Bone marrow (tissue), 2 donors: Measurements from ENCODE around the gene RAB1B.

Experiments used
- DNase-seq, 2 donors: peaks; one replicate each; lab custom pipeline; 2025; lab: John Stamatoyannopoulos, UW

Gene RAB1B

DNA sequence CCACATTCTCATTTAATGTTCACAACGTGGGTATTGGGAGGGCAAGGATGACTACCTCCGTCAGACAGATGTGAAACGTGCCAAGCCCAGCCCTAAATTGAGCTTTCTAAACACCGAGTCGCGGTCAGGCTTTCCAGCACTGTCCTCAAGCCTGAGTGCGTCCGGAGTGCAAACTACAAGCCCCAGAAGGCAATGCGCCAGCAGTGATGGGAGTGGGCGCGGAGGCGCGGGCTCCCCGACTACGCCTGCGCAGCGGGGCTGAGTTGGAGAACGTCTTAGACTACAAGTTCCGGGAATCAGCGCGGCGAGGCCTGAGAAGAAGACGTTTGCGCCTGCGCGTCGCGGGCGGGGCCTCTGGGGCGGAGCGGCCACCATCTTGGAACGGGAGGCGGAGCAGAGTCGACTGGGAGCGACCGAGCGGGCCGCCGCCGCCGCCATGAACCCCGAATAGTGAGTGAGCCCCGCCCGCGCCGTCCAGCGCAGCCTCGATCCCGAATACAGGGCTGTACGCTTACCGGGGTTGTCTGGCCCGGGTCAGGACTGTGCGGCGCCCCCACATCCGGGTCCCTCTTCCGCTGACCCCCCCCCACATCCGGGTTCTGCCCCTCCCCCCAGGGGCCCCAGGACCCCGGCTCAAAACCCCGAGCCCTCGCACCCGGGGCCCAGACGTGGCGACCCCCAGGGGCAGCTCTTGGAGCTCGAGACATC is at the start of gene RAB1B:
Gene RAB1B (plus strand): TSS at position 396 of the 708 bp plus-strand sequence. CDS start 41 bp downstream, at position 437.
- peak; percentile 97 for DNase-seq

DNA sequence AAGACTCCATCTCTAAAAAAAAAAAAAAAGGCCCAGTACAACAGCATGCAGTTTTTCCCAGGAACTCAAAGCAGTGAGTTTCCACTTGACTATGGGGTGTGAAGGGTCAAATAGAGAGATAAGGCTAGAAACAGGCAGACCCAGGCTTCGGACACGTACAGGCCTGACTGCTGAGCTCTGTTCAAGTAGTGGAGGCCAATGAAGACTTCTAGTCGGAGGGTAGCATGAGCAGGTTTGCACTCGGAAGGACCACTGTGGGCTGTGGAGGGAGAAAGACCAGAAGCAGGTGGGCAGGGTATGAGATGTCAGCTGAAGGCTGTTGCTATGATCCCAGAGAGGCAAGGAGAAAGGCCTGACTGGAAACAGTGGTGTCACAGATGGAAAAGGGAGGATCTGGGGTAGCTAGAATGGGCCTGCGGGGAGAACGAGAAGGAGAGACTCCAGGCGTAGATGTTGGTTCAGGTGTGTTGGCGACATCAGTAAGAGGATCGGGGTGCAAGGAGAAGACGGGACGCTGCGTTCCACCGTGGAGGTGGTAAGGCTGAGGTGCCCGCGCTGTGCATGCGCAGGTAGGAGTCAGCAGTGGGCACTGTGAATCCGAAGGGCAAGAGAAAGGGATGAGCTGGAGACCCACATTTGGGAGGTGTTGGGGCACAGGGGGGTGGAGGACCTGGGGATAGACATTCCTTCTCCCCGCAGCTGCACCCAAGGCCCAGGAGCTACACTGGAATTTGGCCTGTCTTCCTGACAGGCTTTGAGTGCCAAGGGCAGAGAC is 49.4 kb upstream of the RAB1B start:
- no peak for DNase-seq

DNA sequence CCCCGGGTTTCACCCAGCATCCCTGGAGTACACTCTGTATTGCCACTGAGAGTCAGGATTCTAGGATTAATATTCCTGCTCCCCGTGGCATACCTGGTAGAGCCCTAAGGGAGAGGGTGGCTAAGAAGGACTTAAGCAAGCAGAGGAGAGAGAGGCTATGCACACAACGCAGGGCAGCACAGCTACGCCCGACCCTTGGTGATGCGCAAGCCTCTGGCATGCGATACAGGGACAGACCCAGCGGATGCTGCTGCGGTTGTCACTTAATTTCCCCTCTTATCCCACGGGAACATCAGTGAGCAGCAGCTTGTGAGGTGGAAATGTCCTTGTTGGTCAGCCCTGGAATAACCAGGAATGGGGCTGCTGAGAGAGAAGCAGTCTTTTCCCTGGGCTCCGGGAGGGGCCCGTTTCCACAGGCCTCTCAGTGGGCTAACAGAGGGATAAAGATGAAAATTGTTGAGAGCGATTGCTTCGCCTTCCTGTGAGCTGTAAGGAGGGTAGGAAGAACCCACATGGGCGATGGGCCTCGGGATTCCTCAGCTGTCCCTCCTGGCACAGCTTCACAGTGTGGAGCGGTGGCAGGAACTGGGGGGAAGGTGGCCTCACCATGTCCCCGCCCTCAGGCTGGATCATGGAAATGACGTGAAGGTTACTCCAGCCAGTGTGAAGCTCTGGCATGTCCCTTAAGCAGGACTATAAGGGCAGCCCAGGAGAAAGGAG is 48.4 kb upstream of the RAB1B start:
- DNase-seq: no peak

DNA sequence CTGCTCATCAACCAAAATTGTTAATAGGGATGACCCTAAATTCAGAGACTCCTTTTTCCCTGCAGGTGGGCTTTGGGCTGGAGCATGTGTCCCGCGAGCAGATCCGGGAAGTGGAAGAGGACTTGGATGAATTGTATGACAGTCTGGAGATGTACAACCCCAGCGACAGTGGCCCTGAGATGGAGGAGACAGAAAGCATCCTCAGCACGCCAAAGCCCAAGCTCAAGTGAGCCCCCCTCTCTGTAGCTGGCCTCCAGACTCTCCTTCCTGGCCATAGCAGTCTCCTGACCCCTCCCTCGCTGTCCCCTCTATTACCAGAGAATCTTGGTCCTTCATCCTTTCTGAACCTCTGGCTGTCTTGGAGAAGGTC is 47.9 kb upstream of the RAB1B start:
- no peak for DNase-seq

DNA sequence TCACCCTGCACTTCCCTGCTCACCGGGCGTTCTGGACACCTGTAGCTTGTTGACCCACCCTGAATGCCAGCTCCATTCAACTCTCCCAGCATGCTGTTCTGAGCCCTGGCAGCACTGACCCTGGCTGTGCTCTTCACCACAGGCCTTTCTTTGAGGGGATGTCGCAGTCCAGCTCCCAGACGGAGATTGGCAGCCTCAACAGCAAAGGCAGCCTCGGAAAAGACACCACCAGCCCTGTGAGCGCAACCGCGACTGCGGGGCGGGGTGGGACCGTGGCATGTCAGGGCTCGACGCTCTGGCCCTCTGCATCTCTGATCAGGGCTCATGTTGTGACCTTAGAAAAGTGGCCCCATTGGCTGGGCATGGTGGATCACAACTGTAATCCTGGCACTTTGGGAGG is 47.4 kb upstream of the RAB1B start:
- DNase-seq: no peak

DNA sequence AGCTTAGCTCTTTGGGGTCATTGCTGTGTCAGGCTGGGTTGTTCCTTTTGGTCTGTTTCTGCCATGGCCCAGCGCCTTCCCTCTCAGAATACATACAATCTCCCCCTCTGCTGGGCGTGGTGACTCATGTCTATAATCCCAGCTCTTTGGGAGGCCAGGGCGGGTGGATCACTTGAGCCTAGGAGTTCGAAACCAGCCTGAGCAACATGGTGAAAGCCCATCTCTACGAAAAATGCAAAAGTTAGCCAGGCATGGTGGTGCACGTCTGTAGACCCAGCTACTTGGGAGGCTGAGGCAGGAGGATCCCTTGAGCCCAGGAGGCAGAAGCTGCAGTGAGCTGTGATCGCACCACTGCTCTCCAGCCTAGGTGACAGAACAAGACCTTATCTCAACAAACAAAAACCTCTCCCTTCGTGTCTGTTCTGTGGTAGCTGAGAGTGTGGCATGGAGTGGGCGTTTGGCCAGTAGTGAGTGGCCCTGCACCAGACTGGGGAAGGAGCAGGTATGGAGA is 46.7 kb upstream of the RAB1B start:
- DNase-seq: no peak

DNA sequence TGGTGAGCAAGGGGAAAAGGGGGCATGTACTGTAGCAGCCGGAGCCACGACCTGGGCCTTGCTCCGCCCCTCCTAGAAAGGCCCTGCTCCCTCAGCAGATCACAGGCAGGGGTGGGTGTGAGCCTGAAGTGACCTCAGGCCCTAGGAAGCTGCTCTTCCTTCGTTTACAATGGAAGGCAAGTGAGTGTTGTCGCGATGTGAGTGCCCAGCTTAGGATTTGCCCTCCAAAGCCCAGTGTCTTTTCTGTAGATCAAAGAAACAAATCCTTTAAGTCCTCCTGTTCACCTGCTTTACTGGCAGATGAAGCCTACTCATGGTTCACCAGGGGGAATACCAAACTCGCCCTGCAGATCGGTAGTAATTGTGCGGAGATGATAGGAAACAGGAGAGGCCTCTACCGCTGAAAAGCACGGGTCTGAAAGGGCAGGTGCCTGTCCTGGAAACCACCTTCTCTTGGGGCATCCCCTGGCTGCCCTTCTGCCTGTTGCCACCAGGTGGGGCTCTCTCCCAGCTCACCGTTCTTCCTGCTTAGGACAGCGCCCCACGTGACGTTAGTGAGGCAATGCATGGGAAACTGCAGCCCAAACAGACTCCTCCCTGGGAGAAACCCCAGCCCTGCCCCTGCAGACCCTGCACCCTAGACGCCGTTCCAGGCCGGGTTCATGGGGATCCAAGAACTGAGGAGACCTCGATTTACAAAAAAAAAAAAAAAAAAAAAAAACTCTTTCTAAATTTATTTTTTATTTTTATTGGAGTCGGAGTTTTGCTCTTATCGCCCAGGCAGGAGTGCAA is 45.9 kb upstream of the RAB1B start:
- peak; percentile 47 to 89 for DNase-seq

DNA sequence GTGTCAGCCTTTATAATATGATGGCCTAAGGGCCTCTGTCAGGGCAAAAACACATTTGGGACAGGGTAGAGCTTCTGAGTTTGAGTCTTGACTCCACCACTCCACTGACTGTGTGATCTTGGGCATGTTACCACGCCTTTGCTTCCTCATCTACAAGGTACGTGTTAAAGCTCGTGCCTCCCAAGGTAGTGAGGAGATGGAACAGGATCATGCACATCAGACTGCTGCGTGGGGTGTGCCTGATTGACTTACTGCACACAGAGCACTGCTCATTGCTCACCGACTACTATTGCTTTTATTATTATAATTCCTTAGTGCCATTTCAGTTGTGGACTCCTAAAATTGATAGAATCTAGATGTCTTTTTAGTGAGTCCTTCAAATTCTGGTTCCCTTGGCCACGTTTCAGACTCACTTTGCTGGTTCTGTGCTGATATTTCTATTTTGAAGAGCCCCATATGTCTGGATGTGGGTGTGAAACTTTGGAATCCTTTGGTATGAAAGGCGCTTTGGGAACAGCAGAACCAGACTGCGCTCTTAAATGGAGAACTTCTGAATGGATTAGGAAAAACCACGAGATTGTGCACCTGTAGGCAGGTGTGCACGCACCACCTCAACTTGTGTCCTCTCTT is 44.1 kb upstream of the RAB1B start:
- DNase-seq: no peak

DNA sequence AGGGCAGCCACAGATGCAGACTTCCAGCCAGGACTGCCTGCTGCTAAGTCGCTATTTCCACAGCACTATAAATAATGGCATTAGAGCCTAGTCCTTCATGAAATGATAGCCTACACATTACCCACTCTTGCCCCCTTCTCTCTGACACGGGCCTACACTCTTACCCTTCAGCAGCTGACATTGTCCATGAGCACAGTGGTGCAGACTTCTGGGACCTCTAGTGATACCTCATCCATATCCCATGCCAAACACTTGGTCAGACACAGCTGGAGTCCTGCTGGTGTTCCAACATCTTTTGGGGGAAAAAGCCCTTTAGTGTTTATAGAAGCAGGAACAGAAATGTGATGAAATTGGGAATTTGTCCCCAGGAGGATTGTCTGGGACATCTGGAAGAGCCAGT is 43.4 kb upstream of the RAB1B start:
- DNase-seq: no peak

DNA sequence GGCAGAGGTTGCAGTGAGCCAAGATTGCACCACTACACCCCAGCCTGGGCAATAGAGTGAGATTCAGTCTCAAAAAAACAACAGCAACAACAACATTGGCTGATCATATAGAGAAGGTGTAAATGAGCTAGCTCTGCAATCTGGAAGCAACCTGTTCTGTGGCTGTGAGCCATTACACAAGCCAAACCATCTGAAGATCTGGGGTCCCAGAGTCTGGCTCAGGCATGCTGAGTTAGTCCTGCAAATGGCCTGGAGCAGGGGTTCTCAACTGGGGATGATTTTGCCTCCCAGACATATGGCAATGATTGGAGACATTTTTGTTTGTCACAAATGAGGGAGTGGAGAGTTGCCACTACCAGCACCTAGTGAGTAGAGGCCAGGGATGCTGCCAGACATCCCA is 42.3 kb upstream of the RAB1B start:
- no peak for DNase-seq

DNA sequence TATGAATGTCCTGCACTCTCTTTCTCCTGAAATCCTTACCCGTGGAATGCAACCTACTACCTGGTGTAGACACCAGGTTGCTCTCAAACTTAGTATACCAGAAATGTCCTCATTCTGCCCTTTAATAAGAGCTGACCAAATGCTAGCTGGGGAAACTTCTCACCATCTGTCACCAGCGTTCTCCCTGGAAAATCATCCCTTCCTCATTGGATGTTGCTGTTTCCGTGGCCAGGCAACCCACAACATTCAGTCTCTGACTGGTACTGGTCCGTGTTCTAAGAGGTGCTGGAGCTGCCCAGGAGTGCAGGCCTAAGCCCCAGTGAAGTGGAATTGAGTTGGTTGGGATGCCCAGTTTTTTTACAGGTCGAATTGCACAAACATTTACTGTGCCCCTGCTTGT is 40.7 kb upstream of the RAB1B start:
- no peak for DNase-seq

DNA sequence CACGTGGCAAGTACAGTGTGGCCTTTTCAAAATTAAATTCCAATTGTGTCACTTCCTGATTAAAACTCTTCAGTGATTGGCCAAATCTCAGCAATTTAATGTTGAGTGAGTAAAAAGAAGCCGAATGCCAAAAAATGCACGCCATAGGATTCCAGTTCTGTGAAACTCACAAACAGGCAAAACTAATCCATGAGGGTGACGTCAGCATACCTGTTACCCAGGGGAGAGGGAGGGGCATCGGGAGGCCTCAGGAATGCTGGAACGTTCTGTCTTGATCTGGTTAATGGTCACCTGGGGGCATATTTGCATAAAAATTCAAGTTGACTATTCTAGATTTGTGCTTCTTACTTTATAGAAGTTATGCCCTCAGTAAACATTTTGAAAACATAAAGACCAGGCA is 39.9 kb upstream of the RAB1B start:
- DNase-seq: no peak

DNA sequence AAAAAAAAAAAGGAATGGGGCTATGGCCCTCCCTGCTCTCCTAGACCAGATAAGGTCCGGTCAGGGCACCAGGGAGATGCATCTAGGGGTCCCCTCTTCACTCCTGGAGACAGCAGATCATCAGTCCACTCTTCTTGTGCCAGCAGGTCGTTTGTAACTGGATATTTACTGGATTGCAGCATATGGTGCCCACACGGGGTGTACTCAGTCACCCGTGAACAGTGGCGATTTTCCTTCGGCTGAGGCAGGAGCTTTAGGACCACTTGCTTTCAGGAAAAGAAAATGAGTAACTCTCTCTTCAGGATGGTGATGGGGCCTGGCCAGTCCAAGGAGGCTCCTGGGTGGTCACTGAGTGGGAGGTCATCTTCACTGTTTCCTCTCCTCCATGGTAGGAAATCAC is 38.3 kb upstream of the RAB1B start:
- DNase-seq: no peak

DNA sequence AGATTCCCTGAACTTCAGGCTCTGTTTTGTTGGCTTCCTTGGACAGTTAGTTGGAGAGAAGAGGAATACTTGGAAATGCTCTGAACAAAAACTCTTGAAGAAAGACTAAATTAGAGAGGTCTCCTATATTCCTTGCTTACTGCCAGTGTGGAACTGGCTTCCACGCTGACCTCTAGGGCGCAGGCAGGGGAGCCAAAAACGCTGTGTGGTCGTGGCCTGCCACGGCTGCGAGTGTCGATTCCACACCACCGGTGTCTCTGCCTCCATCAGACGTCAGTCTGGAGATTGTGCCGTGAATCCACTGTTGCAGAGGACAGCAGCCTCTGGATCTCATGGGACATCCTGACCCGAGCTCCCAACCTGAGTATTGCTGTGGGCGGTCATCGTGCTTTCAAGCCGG is 37.5 kb upstream of the RAB1B start:
- no peak for DNase-seq

DNA sequence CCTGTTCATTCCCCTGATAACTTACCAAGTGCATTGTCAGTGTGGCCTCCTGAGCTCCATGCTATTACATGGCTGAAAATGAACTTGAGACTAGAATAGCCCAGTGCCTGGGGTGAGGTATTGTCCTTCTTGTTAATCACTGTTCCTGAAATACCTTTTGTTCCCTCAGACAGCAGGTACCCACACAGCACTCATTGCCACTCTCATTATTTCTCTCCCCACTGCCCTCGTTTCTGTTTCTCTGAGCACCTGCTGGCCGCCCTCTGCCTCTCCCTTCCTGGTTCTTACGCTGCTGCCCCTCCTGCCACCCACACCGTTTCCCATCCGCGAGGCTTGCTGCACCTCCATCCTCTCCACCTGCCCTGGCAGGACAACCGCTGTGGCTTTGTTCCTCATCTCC is 36.9 kb upstream of the RAB1B start:
- DNase-seq: no peak

DNA sequence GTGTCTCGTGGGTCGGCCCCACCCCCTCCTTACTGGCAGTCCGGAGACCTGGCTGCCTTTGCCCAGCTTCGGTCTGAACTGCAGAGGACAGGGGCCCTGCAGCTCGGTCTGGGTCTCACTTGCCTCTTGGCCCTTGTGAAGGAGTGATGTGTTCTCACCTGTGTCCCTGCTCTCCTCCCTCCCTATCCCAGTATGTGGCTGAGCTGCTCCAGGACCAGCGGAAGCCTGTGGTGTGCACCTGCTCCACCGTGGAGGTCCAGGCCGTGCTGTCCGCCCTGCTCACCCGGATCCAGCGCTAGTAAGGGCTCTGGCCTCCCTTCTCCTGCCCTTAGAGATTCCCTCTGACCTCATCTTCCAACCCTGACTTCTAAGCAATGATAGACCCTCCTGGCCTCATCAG is 35.7 kb upstream of the RAB1B start:
- DNase-seq: no peak

DNA sequence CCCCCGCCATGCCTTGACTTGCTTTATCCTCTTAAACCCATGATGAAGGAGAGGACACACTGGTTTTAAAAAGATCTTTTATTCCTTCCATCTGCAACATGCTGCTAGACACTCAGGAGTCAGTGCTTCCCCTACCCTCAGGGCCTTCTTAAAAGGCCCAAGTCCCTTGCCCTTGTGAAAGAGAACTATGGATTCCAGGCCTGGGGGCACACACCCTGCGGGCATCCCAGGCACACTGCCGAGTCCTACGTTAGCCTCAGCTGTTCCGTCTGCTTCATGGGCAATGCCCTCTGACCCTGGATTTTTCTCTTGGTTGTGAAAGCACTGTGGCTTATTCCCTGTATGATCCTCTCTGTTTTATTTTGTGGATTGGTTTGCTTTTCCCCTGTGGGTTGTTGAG is 35.1 kb upstream of the RAB1B start:
- no peak for DNase-seq

DNA sequence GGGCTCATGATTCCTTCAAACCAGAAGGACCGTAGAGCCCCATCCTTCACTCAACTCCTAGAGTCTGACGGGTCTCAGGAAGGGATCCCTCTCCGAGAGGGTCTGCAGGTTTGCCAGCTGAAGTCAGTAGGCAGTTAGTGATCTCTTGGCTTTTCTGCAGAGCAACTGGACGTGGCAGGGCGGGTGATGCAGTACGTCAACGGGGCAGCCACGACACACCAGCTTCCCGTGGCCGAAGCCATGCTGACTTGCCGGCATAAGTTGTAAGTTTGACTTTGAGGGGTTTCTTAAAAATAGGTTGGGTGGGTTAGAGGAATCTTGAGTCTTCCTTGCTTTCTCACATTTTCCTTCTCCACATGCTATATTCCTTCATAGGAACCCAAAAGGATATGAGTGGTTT is 33.3 kb upstream of the RAB1B start:
- DNase-seq: no peak

DNA sequence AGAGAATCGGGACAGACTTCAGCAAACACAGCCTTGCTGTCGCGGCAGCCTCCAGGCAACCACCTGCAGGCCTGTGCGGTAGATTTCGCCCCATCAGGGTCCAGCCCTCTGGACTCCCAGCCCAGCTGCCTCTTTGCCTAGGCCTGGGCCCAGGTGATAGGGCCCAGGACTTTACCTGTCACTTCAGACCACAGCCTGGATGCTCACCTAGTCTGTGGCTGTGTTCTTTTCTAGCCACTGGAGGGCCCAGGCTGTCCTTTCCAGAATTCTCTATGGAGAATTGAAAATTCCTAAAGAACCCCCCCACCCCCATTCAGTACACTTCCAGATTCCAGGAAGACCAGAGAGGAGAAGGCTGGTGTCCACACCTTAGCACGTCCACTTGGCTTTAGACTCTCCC is 30.6 kb upstream of the RAB1B start:
- DNase-seq: no peak

DNA sequence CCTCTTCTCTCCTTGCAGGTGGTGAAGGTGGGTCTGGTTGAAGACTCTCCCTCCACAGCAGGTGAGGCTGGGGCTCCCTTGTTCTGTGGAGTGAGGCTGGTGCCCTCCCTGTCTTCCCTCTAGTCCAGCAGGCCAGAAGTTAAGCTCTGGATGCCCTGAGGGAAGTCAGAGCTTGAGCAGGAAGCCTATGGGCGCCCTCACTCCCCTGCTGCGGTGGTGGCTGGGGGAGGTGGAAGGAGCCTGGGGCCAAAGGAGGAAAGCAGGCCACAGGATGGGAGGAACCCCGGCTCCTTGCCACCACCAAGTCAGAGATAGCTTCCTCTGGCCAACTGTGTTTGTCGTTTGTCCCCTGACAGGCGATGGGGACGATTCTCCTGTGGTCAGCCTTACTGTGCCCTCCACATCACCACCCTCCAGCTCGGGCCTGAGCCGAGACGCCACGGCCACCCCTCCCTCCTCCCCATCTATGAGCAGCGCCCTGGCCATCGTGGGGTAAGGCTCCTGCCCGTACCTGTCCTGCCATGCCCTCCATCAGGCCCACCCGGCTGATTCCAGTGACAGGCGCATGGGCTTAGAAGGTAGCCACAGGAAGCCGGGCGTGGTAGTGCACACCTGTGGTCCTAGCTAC is 29.5 kb upstream of the RAB1B start:
- no peak for DNase-seq

DNA sequence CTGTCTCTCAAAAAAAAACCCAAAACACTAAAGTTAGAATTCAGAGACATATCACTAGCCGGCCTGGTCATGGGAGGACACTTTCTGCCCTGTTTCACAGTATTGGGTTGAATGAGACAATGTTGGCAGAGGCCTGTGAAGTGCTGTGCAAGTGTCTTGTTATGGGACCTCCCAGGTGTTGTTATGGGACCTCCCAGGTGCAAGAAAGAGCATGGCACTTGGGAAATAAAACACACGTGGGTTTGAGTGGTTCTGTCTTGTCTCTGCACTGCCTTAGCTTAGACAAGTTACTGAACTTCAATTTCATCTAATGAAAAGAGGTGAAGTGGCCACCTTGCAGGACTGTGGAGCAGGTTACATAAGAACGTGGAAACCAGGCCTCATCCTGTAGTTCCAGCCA is 28.9 kb upstream of the RAB1B start:
- DNase-seq: no peak
